HUES48 (cell line): ENCODE data around the gene ZNF276.

ENCODE experiments used
- H3K27ac ChIP-seq: one replicate; pipeline ENCODE4 v1.7.0; 2013; ENCODE audit warnings: low read depth, low read length, inconsistent platforms
- H3K27me3 ChIP-seq: 2 replicates; pipeline ENCODE4 v1.6.1; 2013; ENCODE audit warnings: mild to moderate bottlenecking, low read length; ENCODE audit not compliant: control insufficient read depth, insufficient read depth
- H3K36me3 ChIP-seq: 2 replicates; pipeline ENCODE4 v1.6.1; 2013; ENCODE audit warnings: low read length; ENCODE audit not compliant: control insufficient read depth, insufficient read depth
- H3K4me1 ChIP-seq: 2 replicates; pipeline ENCODE4 v1.6.1; 2013; ENCODE audit warnings: mild to moderate bottlenecking, low read length; ENCODE audit not compliant: control insufficient read depth, insufficient read depth
- H3K4me3 ChIP-seq: 2 replicates; pipeline ENCODE4 v1.5.1; 2013; ENCODE audit warnings: mild to moderate bottlenecking, low read depth, low read length
- H3K9ac ChIP-seq: 2 replicates; pipeline ENCODE4 v1.6.1; 2013; ENCODE audit warnings: mild to moderate bottlenecking, low read depth, low read length, moderate library complexity
- H3K9me3 ChIP-seq: 2 replicates; pipeline ENCODE4 v1.6.1; 2013; ENCODE audit warnings: low read length; ENCODE audit not compliant: control insufficient read depth, insufficient read depth

Gene ZNF276

GRCh38 chr16:89739383-89739782 is 18.0 kb downstream of the ZNF276 start:
- H3K9me3 ChIP-seq = no peaks in the 10 kb centered on the region
- H3K4me1 ChIP-seq = no peaks in the 10 kb centered on the region
- H3K4me3 ChIP-seq = no peak overlapping the region
- no peak overlapping the region for H3K9ac ChIP-seq
- H3K27me3 ChIP-seq = no peaks in the 10 kb centered on the region
- H3K36me3 ChIP-seq = peaks cover 94% of the 10 kb centered on the region
- H3K27ac ChIP-seq = no peak overlapping the region

GRCh38 chr16:89741342-89742014 is 20.1 kb downstream of the ZNF276 start:
- H3K4me3 ChIP-seq = no peak overlapping the region
- H3K9ac ChIP-seq = no peak overlapping the region
- no peaks in the 10 kb centered on the region for H3K9me3 ChIP-seq
- peaks cover 94% of the 10 kb centered on the region for H3K36me3 ChIP-seq
- no peak overlapping the region for H3K27ac ChIP-seq
- H3K27me3 ChIP-seq = no peaks in the 10 kb centered on the region
- H3K4me1 ChIP-seq = no peaks in the 10 kb centered on the region

GRCh38 chr16:89742948-89743347 is 21.6 kb downstream of the ZNF276 start:
- Histone ChIP-seq H3K36me3 (peaks cover 92% of the 10 kb centered on the region), H3K9me3 (no peaks in the 10 kb centered on the region), H3K27ac (no peak overlapping the region), H3K9ac (no peak overlapping the region), H3K4me3 (no peak overlapping the region), H3K4me1 (no peaks in the 10 kb centered on the region), H3K27me3 (no peaks in the 10 kb centered on the region)

- H3K27ac ChIP-seq = no peak overlapping the region
These were observed 23.5 kb downstream of the ZNF276 start for GRCh38 chr16:89744813-89745212.

GRCh38 chr16:89746043-89746442 is 24.7 kb downstream of the ZNF276 start:
- no peaks in the 10 kb centered on the region for H3K9me3 ChIP-seq
- no peaks in the 10 kb centered on the region for H3K27me3 ChIP-seq
- no peak overlapping the region for H3K9ac ChIP-seq
- no peaks in the 10 kb centered on the region for H3K4me1 ChIP-seq
- no peak overlapping the region for H3K27ac ChIP-seq
- H3K4me3 ChIP-seq = no peak overlapping the region
- H3K36me3 ChIP-seq = peaks cover 94% of the 10 kb centered on the region

More at GRCh38 chr16:89744813-89745212, 23.5 kb downstream of the ZNF276 start:
- H3K9me3 ChIP-seq = no peaks in the 10 kb centered on the region
- H3K36me3 ChIP-seq = peaks cover 92% of the 10 kb centered on the region
- no peaks in the 10 kb centered on the region for H3K27me3 ChIP-seq
- H3K4me1 ChIP-seq = no peaks in the 10 kb centered on the region
- H3K9ac ChIP-seq = no peak overlapping the region
- no peak overlapping the region for H3K4me3 ChIP-seq

- Histone ChIP-seq H3K27ac (no peak overlapping the region), H3K4me3 (no peak overlapping the region), H3K9me3 (no peaks in the 10 kb centered on the region), H3K27me3 (no peaks in the 10 kb centered on the region), H3K36me3 (peaks cover 88% of the 10 kb centered on the region), H3K9ac (no peak overlapping the region), H3K4me1 (no peaks in the 10 kb centered on the region)
These were observed 26.7 kb downstream of the ZNF276 start for GRCh38 chr16:89748076-89748475.

GRCh38 chr16:89748921-89749320 is 27.6 kb downstream of the ZNF276 start:
- Histone ChIP-seq H3K27ac (no peak overlapping the region), H3K9ac (no peak overlapping the region), H3K36me3 (peaks cover 84% of the 10 kb centered on the region), H3K9me3 (no peaks in the 10 kb centered on the region), H3K4me3 (no peak overlapping the region), H3K4me1 (no peaks in the 10 kb centered on the region), H3K27me3 (no peaks in the 10 kb centered on the region)

GRCh38 chr16:89749637-89750036 is 28.3 kb downstream of the ZNF276 start:
- no peaks in the 10 kb centered on the region for H3K27me3 ChIP-seq
- no peak overlapping the region for H3K27ac ChIP-seq
- H3K36me3 ChIP-seq = peaks cover 78% of the 10 kb centered on the region
- H3K9ac ChIP-seq = no peak overlapping the region
- H3K4me3 ChIP-seq = no peak overlapping the region
- no peaks in the 10 kb centered on the region for H3K9me3 ChIP-seq
- H3K4me1 ChIP-seq = no peaks in the 10 kb centered on the region

- H3K27ac ChIP-seq = no peak overlapping the region
- no peak overlapping the region for H3K9ac ChIP-seq
- H3K27me3 ChIP-seq = no peaks in the 10 kb centered on the region
- peaks cover 84% of the 10 kb centered on the region for H3K36me3 ChIP-seq
- no peaks in the 10 kb centered on the region for H3K4me1 ChIP-seq
- H3K4me3 ChIP-seq = no peak overlapping the region
- H3K9me3 ChIP-seq = no peaks in the 10 kb centered on the region
These were observed 38.5 kb downstream of the ZNF276 start for GRCh38 chr16:89759746-89760340.

GRCh38 chr16:89761304-89761922 is 40.1 kb downstream of the ZNF276 start:
- H3K36me3 ChIP-seq = peaks cover 87% of the 10 kb centered on the region
- no peak overlapping the region for H3K27ac ChIP-seq
- no peaks in the 10 kb centered on the region for H3K27me3 ChIP-seq
- H3K9me3 ChIP-seq = no peaks in the 10 kb centered on the region
- H3K4me3 ChIP-seq = no peak overlapping the region
- H3K4me1 ChIP-seq = no peaks in the 10 kb centered on the region
- no peak overlapping the region for H3K9ac ChIP-seq

- no peak overlapping the region for H3K9ac ChIP-seq
These were observed 43.4 kb downstream of the ZNF276 start for GRCh38 chr16:89764711-89765201.

More at GRCh38 chr16:89764711-89765201, 43.4 kb downstream of the ZNF276 start:
- Histone ChIP-seq H3K4me3 (no peak overlapping the region), H3K27me3 (no peaks in the 10 kb centered on the region), H3K27ac (no peak overlapping the region), H3K4me1 (no peaks in the 10 kb centered on the region), H3K9me3 (no peaks in the 10 kb centered on the region), H3K36me3 (peaks cover 88% of the 10 kb centered on the region)
